Prostate gland (tissue), 2 donors: ENCODE measurements around the gene THBS2. TPM values are rescaled to one million over a fixed set of nuclear protein-coding genes. Genes with fewer than 3 reads are reported as not detected.
"Not testable (repeated sequence)": the region's sequence is repeated elsewhere in the genome, so short reads cannot be mapped to it uniquely, and the experiment has no call there.

Experiments used
- DNase-seq: peaks from one replicate; pipeline ENCODE4 v3.0.0-alpha.2; 2019; ENCODE audit warnings: low spot score
- H3K27ac ChIP-seq, 2 donors: fragments of 200-600 bp; sonication (generic); 2 replicates each; pipeline ENCODE4 v1.5.1; 2017 to 2019
- H3K27me3 ChIP-seq: fragments of 200-600 bp; sonication (generic); replicated peaks from 2 replicates; pipeline ENCODE4 v1.5.1; 2019; ENCODE audit not compliant: insufficient read depth
- H3K36me3 ChIP-seq, 2 donors: fragments of 200-600 bp; sonication (generic); 1 replicate in 1 of 2; 2 replicates in 1 of 2; pipeline versions ENCODE4 v1.5.1 to v1.8.1; 2017 to 2019
- H3K4me1 ChIP-seq: fragments of 200-600 bp; sonication (generic); replicated peaks from 2 replicates; pipeline ENCODE4 v1.5.1; 2019
- H3K4me3 ChIP-seq, 2 donors: fragments of 200-600 bp; sonication (generic); 2 replicates each; pipeline ENCODE4 v1.5.1; 2017 to 2019
- H3K9me3 ChIP-seq: fragments of 200-600 bp; sonication (generic); 2 replicates; pipeline ENCODE4 v1.5.1; 2017
- CTCF ChIP-seq, 4 experiments: fragments of 200-600 bp in 2 of 4; fragments of 450-650 bp in 2 of 4; sonication (generic) in 2 of 4; IDR thresholded peaks; 1 replicate in 3 of 4; 2 replicates in 1 of 4; pipeline ENCODE4 v1.5.1; 2016 to 2019; ENCODE audit warnings: antibody characterized with exemption in 4 of 4, mild to moderate bottlenecking in 2 of 4, moderate library complexity in 2 of 4
- POLR2A ChIP-seq: fragments of 450-650 bp; IDR thresholded peaks from one replicate; pipeline ENCODE4 v1.6.1; 2016; ENCODE audit warnings: antibody characterized with exemption, mild to moderate bottlenecking
- POLR2AphosphoS5 ChIP-seq: sonication (generic); formaldehyde crosslinking; IDR thresholded peaks from one replicate; pipeline ENCODE4 v1.6.1; 2017; ENCODE audit warnings: antibody characterized with exemption
- WGBS: methylation state at CpG from one replicate; pipeline ENCODE4 v1.1.5; 2018; 5-methylcytosine and 5-hydroxymethylcytosine counted together
- intact Hi-C: fragments of 100-400 bp; cut with DNase I; formaldehyde crosslinking; loops from one replicate; pipeline ENCODE4 v1.14.2; 2022
- total RNA-seq, 2 donors: library from RNA; depleted of rRNA; stranded (reverse); fragments of >200 nt; gene quantifications; one replicate each; pipeline ENCODE4 v1.1.0, GENCODE V29; 2016

Gene THBS2
- total RNA-seq: 10 to 100 TPM in 1 of 2 donors, 1 to 10 TPM in 1; 3.3 to 10.9 TPM

- intact Hi-C loops: no loop called here
- DNase-seq: no peak
- Histone ChIP-seq H3K4me3 (peak within 1 kb of the TSS; percentile 8 to 12), H3K4me1 (no peaks in the 10 kb centered on the region), H3K9me3 (no peaks in the 10 kb centered on the region), H3K36me3 (no peaks in the 10 kb centered on the region), H3K27me3 (no peaks in the 10 kb centered on the region), H3K27ac (peak within 1 kb of the TSS in 1 of 2 donors; percentile 29)
- 4% methylated on average over 34 of the region's 34 CpGs for WGBS
- TF ChIP-seq POLR2A: no peak
- no peak for TF ChIP-seq CTCF (IDR thresholded peaks at IDR 0.05)
- no peak for TF ChIP-seq POLR2AphosphoS5
These were observed at the start of gene THBS2 for GRCh38 chr6:169253337-169254238. Gene THBS2 (minus strand): TSS chr6:169253846. CDS start chr6:169250784, 3,062 bp downstream.

- Histone ChIP-seq H3K9me3 (no peaks in the 10 kb centered on the region), H3K27ac (no peak overlapping the region), H3K27me3 (no peaks in the 10 kb centered on the region), H3K4me3 (no peak overlapping the region), H3K4me1 (no peaks in the 10 kb centered on the region), H3K36me3 (no peaks in the 10 kb centered on the region)
- 67% methylated on average over 3 of the region's 3 CpGs for WGBS
- TF ChIP-seq POLR2A: no peak
- TF ChIP-seq CTCF (IDR thresholded peaks at IDR 0.05): no peak
- no peak for TF ChIP-seq POLR2AphosphoS5
- DNase-seq: no peak
- intact Hi-C loops: no loop called here
These were observed 49.1 kb upstream of the THBS2 start for GRCh38 chr6:169302716-169303115.

GRCh38 chr6:169302255-169302654 is 48.6 kb upstream of the THBS2 start:
- H3K36me3 ChIP-seq: no peaks in the 10 kb centered on the region
- no peak for DNase-seq
- TF ChIP-seq POLR2AphosphoS5: no peak
- TF ChIP-seq POLR2A: no peak
- no peak for TF ChIP-seq CTCF (IDR thresholded peaks at IDR 0.05)

GRCh38 chr6:169300916-169301315 is 47.3 kb upstream of the THBS2 start:
- intact Hi-C loops: no loop called here
- no peaks in the 10 kb centered on the region for H3K36me3 ChIP-seq
- H3K27ac ChIP-seq: no peak overlapping the region
- TF ChIP-seq CTCF (IDR thresholded peaks at IDR 0.05): no peak
- no peak for TF ChIP-seq POLR2AphosphoS5
- TF ChIP-seq POLR2A: no peak
- H3K4me3 ChIP-seq: no peak overlapping the region
- no peak for DNase-seq
- 90% methylated on average over 4 of the region's 4 CpGs for WGBS
- no peaks in the 10 kb centered on the region for H3K27me3 ChIP-seq
- H3K9me3 ChIP-seq: no peaks in the 10 kb centered on the region
- no peaks in the 10 kb centered on the region for H3K4me1 ChIP-seq

More at GRCh38 chr6:169302255-169302654, 48.6 kb upstream of the THBS2 start:
- H3K27me3 ChIP-seq: no peaks in the 10 kb centered on the region
- no peaks in the 10 kb centered on the region for H3K9me3 ChIP-seq
- intact Hi-C loops: no loop called here
- no peaks in the 10 kb centered on the region for H3K4me1 ChIP-seq
- H3K4me3 ChIP-seq: no peak overlapping the region
- H3K27ac ChIP-seq: no peak overlapping the region

- H3K27ac ChIP-seq, H3K4me1 ChIP-seq, H3K4me3 ChIP-seq, intact Hi-C loops, H3K36me3 ChIP-seq, DNase-seq, H3K27me3 ChIP-seq, H3K9me3 ChIP-seq: not testable (repeated sequence)
- WGBS: 79% methylated on average over 1 of the region's 1 CpG
These were observed 45.0 kb upstream of the THBS2 start for GRCh38 chr6:169298626-169299025.
